H9 (cell line): ENCODE data around the gene KANSL3. TPM values are rescaled to one million over a fixed set of nuclear protein-coding genes. Genes with fewer than 3 reads are reported as not detected.

Experiments used
- DNase-seq: peaks from one replicate; pipeline ENCODE4 v3.0.0-alpha.2; 2017
- H2AFZ ChIP-seq: one replicate; pipeline ENCODE4 v1.6.1; 2013; ENCODE audit warnings: mild to moderate bottlenecking, low read length, control low read depth, moderate library complexity
- H2AK5ac ChIP-seq: 2 replicates; pipeline ENCODE4 v1.6.1; 2013; ENCODE audit warnings: low read length, control low read depth, mixed read lengths; ENCODE audit not compliant: insufficient read length
- H2BK120ac ChIP-seq: one replicate; pipeline ENCODE4 v1.6.1; 2013; ENCODE audit warnings: low read depth, mild to moderate bottlenecking, low read length, control low read depth, inconsistent platforms; ENCODE audit not compliant: poor library complexity, severe bottlenecking
- H2BK12ac ChIP-seq: 2 replicates; pipeline ENCODE4 v1.6.1; 2013; ENCODE audit warnings: low read length, control low read depth, mixed read lengths, low read depth; ENCODE audit not compliant: insufficient read length
- H2BK15ac ChIP-seq: 2 replicates; pipeline ENCODE4 v1.6.1; 2013; ENCODE audit warnings: low read depth, low read length, control low read depth
- H2BK20ac ChIP-seq: one replicate; pipeline ENCODE4 v1.6.1; 2013; ENCODE audit warnings: low read depth, mild to moderate bottlenecking, low read length, control low read depth, inconsistent platforms; ENCODE audit not compliant: poor library complexity, severe bottlenecking
- H2BK5ac ChIP-seq: 2 replicates; pipeline ENCODE4 v1.6.1; 2013; ENCODE audit warnings: low read length, control low read depth, mixed read lengths; ENCODE audit not compliant: insufficient read length
- H3K14ac ChIP-seq: 2 replicates; pipeline ENCODE4 v1.6.1; 2013; ENCODE audit warnings: low read length, control low read depth; ENCODE audit not compliant: insufficient read depth
- H3K18ac ChIP-seq: 2 replicates; pipeline ENCODE4 v1.6.1; 2013; ENCODE audit warnings: low read depth, mild to moderate bottlenecking, mixed read lengths, low read length, control low read depth; ENCODE audit not compliant: insufficient read length
- H3K23ac ChIP-seq: 2 replicates; pipeline ENCODE4 v1.6.1; 2013; ENCODE audit warnings: low read length, control low read depth, mixed read lengths, low read depth; ENCODE audit not compliant: insufficient read length
- H3K23me2 ChIP-seq: 2 replicates; pipeline ENCODE4 v1.6.1; 2013; ENCODE audit warnings: low read depth, mild to moderate bottlenecking, mixed read lengths, low read length, control low read depth; ENCODE audit not compliant: insufficient read length, poor library complexity, severe bottlenecking
- H3K27ac ChIP-seq: 2 replicates; pipeline ENCODE4 v1.5.1; 2013; ENCODE audit warnings: low read length, control low read depth, mixed read lengths, low read depth; ENCODE audit not compliant: insufficient read length
- H3K27me3 ChIP-seq: 2 replicates; pipeline ENCODE4 v1.6.1; 2013; ENCODE audit warnings: low read length, control low read depth, inconsistent platforms; ENCODE audit not compliant: insufficient read depth
- H3K4ac ChIP-seq: 2 replicates; pipeline ENCODE4 v1.6.1; 2013; ENCODE audit warnings: low read depth, mild to moderate bottlenecking, control low read depth, inconsistent platforms, low read length, moderate library complexity
- H3K4me1 ChIP-seq: 2 replicates; pipeline ENCODE4 v1.6.1; 2013; ENCODE audit warnings: low read length, control low read depth, inconsistent platforms; ENCODE audit not compliant: insufficient read depth
- H3K4me2 ChIP-seq: 2 replicates; pipeline ENCODE4 v1.6.1; 2013; ENCODE audit warnings: low read length, control low read depth, mixed read lengths; ENCODE audit not compliant: insufficient read length, insufficient read depth
- H3K56ac ChIP-seq: 2 replicates; pipeline ENCODE4 v1.6.1; 2013; ENCODE audit warnings: low read depth, mild to moderate bottlenecking, mixed read lengths, low read length, control low read depth; ENCODE audit not compliant: insufficient read length
- H3K79me1 ChIP-seq: 2 replicates; pipeline ENCODE4 v1.6.1; 2013; ENCODE audit warnings: low read depth, mild to moderate bottlenecking, moderate library complexity, low read length, control low read depth, inconsistent platforms; ENCODE audit not compliant: insufficient read depth, poor library complexity, severe bottlenecking
- H3K79me2 ChIP-seq: 2 replicates; pipeline ENCODE4 v1.6.1; 2013; ENCODE audit warnings: low read length, control low read depth, inconsistent platforms; ENCODE audit not compliant: insufficient read depth
- H3K9ac ChIP-seq: 2 replicates; pipeline ENCODE4 v1.6.1; 2013; ENCODE audit warnings: low read length, control low read depth, mixed read lengths; ENCODE audit not compliant: insufficient read length; ENCODE audit errors: extremely low read depth
- H3K9me3 ChIP-seq: one replicate; pipeline ENCODE4 v1.6.1; 2013; ENCODE audit warnings: low read depth, low read length, inconsistent platforms; ENCODE audit not compliant: control insufficient read depth
- H3T11ph ChIP-seq: one replicate; pipeline ENCODE4 v1.6.1; 2013; ENCODE audit warnings: mild to moderate bottlenecking, low read length, control low read depth, inconsistent platforms
- H4K20me1 ChIP-seq: one replicate; pipeline ENCODE4 v1.6.1; 2013; ENCODE audit not compliant: control insufficient read depth, insufficient read length, insufficient read depth
- H4K5ac ChIP-seq: 2 replicates; pipeline ENCODE4 v1.6.1; 2013; ENCODE audit warnings: low read depth, mild to moderate bottlenecking, mixed read lengths, low read length, control low read depth; ENCODE audit not compliant: insufficient read length
- H4K8ac ChIP-seq: replicated peaks from 2 replicates; pipeline ENCODE4 v1.6.1; 2013; ENCODE audit warnings: low read length, control low read depth, mixed read lengths, low read depth; ENCODE audit not compliant: insufficient read length
- H4K91ac ChIP-seq: 2 replicates; pipeline ENCODE4 v1.6.1; 2013; ENCODE audit warnings: low read depth, mild to moderate bottlenecking, moderate library complexity, mixed read lengths, low read length, control low read depth; ENCODE audit not compliant: insufficient read length
- H3K27ac Mint-ChIP-seq, 3 experiments: 2 replicates in 2 of 3; 3 replicates in 1 of 3; pipeline ENCODE4 v1.8.0; 2020 to 2021; ENCODE audit warnings: mixed read lengths in 3 of 3, mild to moderate bottlenecking in 1 of 3, moderate library complexity in 1 of 3
- H3K27me3 Mint-ChIP-seq: 2 replicates; pipeline ENCODE4 v1.8.0; 2021; ENCODE audit warnings: low read depth, mild to moderate bottlenecking, moderate library complexity, mixed read lengths
- H3K36me3 Mint-ChIP-seq, 3 experiments: 2 replicates in 2 of 3; 3 replicates in 1 of 3; pipeline ENCODE4 v1.8.0; 2020 to 2021; ENCODE audit warnings: low read depth in 3 of 3, mixed read lengths in 3 of 3; ENCODE audit not compliant: insufficient read depth in 1 of 3
- H3K4me1 Mint-ChIP-seq, 2 experiments: 2 replicates each; pipeline ENCODE4 v1.8.0; 2020; ENCODE audit warnings: mixed read lengths in 2 of 2
- H3K4me3 Mint-ChIP-seq, 2 experiments: 2 replicates in 1 of 2; 3 replicates in 1 of 2; pipeline ENCODE4 v1.8.0; 2020 to 2021; ENCODE audit warnings: mild to moderate bottlenecking in 2 of 2, mixed read lengths in 2 of 2, moderate library complexity in 1 of 2
- H3K9me3 Mint-ChIP-seq, 2 experiments: 2 replicates in 1 of 2; 3 replicates in 1 of 2; pipeline ENCODE4 v1.8.0; 2020; ENCODE audit warnings: mild to moderate bottlenecking in 2 of 2, mixed read lengths in 2 of 2, moderate library complexity in 1 of 2
- WGBS: extraction: QIAGEN DNeasy Blood & Tissue Kit; methylation state at CpG from one replicate; pipeline ENCODE4 v1.1.7; 2013; ENCODE audit warnings: missing lambda C conversion rate, low lambda C conversion rate, mixed read lengths; ENCODE audit not compliant: insufficient read length; ENCODE audit errors: extremely low coverage; 5-methylcytosine and 5-hydroxymethylcytosine counted together
- total RNA-seq: library from RNA; stranded (reverse); gene quantifications from 2 replicates; pipeline ENCODE4 v1.2.1, GENCODE V29; 2021
- TF ChIP-seq, protein P1 (sequence below): fragments of 200-600 bp; sonication (generic); conservative IDR thresholded peaks from 3 replicates; pipeline ENCODE4 v1.8.0; 2021; ENCODE audit warnings: antibody characterized with exemption, mild to moderate bottlenecking

Gene KANSL3
- total RNA-seq, 1 experiment from 2014 or later = 35.7 TPM

GRCh38 chr2:96648306-96648930, 10.3 kb upstream of the KANSL3 start:
- Histone ChIP-seq H3K4me1 (no peaks in the 10 kb centered on the region), H3K14ac (no peak overlapping the region), H4K5ac (no peak overlapping the region), H3K27ac (no peak overlapping the region), H2BK12ac (no peak overlapping the region), H3K9me3 (no peaks in the 10 kb centered on the region), H4K8ac (no peak overlapping the region), H3K4me2 (no peak overlapping the region), H3K56ac (no peak overlapping the region), H2AK5ac (no peak overlapping the region), H2BK120ac (no peak overlapping the region), H3K18ac (no peak overlapping the region), H2AFZ (no peak overlapping the region), H3K23me2 (no peaks in the 10 kb centered on the region), H3K9ac (no peak overlapping the region), H3K79me2 (no peaks in the 10 kb centered on the region), H3K4ac (no peak overlapping the region), H2BK15ac (no peak overlapping the region), H2BK20ac (no peak overlapping the region), H3K23ac (no peak overlapping the region), H4K20me1 (no peaks in the 10 kb centered on the region), H3K27me3 (no peaks in the 10 kb centered on the region), H2BK5ac (no peak overlapping the region), H3K79me1 (no peaks in the 10 kb centered on the region), H3T11ph (no peak overlapping the region), H4K91ac (no peak overlapping the region)
- no CpG with 5 or more reads among the region's 7 CpGs for WGBS
- Mint-ChIP-seq H3K27me3 (peaks cover 2% of the 10 kb centered on the region; the same call in 1 of the 2 replicates), H3K9me3 (no peaks in the 10 kb centered on the region), H3K27ac (no peak overlapping the region), H3K36me3 (peaks cover 0 to 2% (median 0%) of the 10 kb centered on the region in 3 experiments; a peak in 2 of 7 replicates), H3K4me1 (no peaks in the 10 kb centered on the region), H3K4me3 (no peak overlapping the region; a peak in 1 of 5 replicates)
- no peak for DNase-seq
- TF ChIP-seq, protein P1, sequence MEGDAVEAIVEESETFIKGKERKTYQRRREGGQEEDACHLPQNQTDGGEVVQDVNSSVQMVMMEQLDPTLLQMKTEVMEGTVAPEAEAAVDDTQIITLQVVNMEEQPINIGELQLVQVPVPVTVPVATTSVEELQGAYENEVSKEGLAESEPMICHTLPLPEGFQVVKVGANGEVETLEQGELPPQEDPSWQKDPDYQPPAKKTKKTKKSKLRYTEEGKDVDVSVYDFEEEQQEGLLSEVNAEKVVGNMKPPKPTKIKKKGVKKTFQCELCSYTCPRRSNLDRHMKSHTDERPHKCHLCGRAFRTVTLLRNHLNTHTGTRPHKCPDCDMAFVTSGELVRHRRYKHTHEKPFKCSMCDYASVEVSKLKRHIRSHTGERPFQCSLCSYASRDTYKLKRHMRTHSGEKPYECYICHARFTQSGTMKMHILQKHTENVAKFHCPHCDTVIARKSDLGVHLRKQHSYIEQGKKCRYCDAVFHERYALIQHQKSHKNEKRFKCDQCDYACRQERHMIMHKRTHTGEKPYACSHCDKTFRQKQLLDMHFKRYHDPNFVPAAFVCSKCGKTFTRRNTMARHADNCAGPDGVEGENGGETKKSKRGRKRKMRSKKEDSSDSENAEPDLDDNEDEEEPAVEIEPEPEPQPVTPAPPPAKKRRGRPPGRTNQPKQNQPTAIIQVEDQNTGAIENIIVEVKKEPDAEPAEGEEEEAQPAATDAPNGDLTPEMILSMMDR = no peak
